H1 (cell line): ENCODE measurements around the gene MYRIP. TPM values are rescaled to one million over a fixed set of nuclear protein-coding genes. Genes with fewer than 3 reads are reported as not detected.

Source experiments
- BACH1 ChIP-seq: IDR thresholded peaks from 2 replicates; pipeline ENCODE4 v1.6.1; 2012; ENCODE audit warnings: low read length, improper control_type of control experiment
- CHD7 ChIP-seq: fragments of 300-600 bp; sonication (generic); IDR thresholded peaks from 2 replicates; pipeline ENCODE4 v1.7.1; 2012; ENCODE audit warnings: low read length, moderate library complexity, mild to moderate bottlenecking, inconsistent platforms; ENCODE audit not compliant: insufficient replicate concordance
- KDM1A ChIP-seq: fragments of 200-600, 300-600 bp; sonication (generic); IDR thresholded peaks from 2 replicates; pipeline ENCODE4 v1.7.1; 2016; ENCODE audit warnings: mild to moderate bottlenecking, low read length, borderline replicate concordance
- POLR2A ChIP-seq, 2 experiments: IDR thresholded peaks; 1 replicate in 1 of 2; 2 replicates in 1 of 2; pipeline ENCODE4 v1.6.1; 2011; ENCODE audit warnings: low read depth in 2 of 2, low read length in 2 of 2, mild to moderate bottlenecking in 2 of 2; ENCODE audit errors: control extremely low read depth in 1 of 2
- SIX5 ChIP-seq: IDR thresholded peaks from 2 replicates; pipeline ENCODE4 v1.6.1; 2011; ENCODE audit warnings: mild to moderate bottlenecking, low read depth, low read length
- YY1 ChIP-seq: IDR thresholded peaks from 2 replicates; pipeline ENCODE4 v1.6.1; 2011; ENCODE audit warnings: low read depth, mild to moderate bottlenecking, low read length
- polyA plus RNA-seq, 7 experiments: library from polyadenylated mRNA; depleted of rRNA in 3 of 7; stranded (reverse) in 5 of 7; unstranded in 2 of 7; fragments of >200 nt in 5 of 7; fragments of 200-250 nt in 2 of 7; gene quantifications; 1 replicate in 5 of 7; 2 replicates in 1 of 7; 4 replicates in 1 of 7; pipeline versions ENCODE4 v1.2.1 to v1.2.3, GENCODE V29; 2011 to 2013; ENCODE audit warnings: missing spikeins in 2 of 7, mixed read lengths in 2 of 7
- total RNA-seq: library from RNA; stranded (reverse); fragmentation: NEBNext Ultra II Directional; extraction: Animal tissue kit (Norgen Biotek cat#: 25700); gene quantifications from 2 replicates; pipeline ENCODE4 v1.2.1, GENCODE V29; 2021

Gene MYRIP
- total and polyA plus RNA-seq, 2 of the 8 experiments (the other 6 are each of a cell fraction or from before 2014, with no cell fraction given) = 0.54 to 4.3 TPM

GRCh38 chr3:40213556-40213955, 404.1 kb downstream of the MYRIP start (continued):
- TF ChIP-seq CHD7 = no peak
- no peak for TF ChIP-seq YY1
- no peak for TF ChIP-seq BACH1
- no peak for TF ChIP-seq SIX5
- TF ChIP-seq POLR2A (IDR thresholded peaks at IDR 0.05; ENCODE audit: control extremely low read depth in 1 of 2, low read depth in 2 of 2, low read length in 2 of 2) = no peak
- TF ChIP-seq KDM1A = no peak
